HL-60 (cell line): ENCODE data around the gene ZFYVE9.

ENCODE experiments used
- DNase-seq, 2 experiments: peaks; one replicate each; pipeline ENCODE4 v3.0.0-alpha.2; 2010 to 2020; ENCODE audit warnings: low read depth in 1 of 2, low spot score in 1 of 2
- H3K27ac ChIP-seq: fragments of 250-450 bp; sonication (Bioruptor Pico); replicated peaks from 2 replicates; pipeline ENCODE4 v1.5.1; 2020; ENCODE audit warnings: mild to moderate bottlenecking, moderate library complexity
- H3K27me3 ChIP-seq: fragments of 250-450 bp; sonication (Bioruptor Pico); 2 replicates; pipeline ENCODE4 v1.5.1; 2021; ENCODE audit warnings: mild to moderate bottlenecking, moderate library complexity; ENCODE audit not compliant: insufficient read depth, poor library complexity, severe bottlenecking
- H3K4me3 ChIP-seq: replicated peaks from 2 replicates; pipeline ENCODE4 v1.5.1; 2011; ENCODE audit warnings: mild to moderate bottlenecking, control low read depth, low read length; ENCODE audit not compliant: insufficient read depth
- GABPA ChIP-seq: IDR thresholded peaks from 2 replicates; pipeline ENCODE4 v1.6.1; 2012; ENCODE audit warnings: low read depth
- POLR2AphosphoS5 ChIP-seq: IDR thresholded peaks from 2 replicates; pipeline ENCODE4 v1.6.1; 2012; ENCODE audit warnings: low read depth
- REST ChIP-seq: IDR thresholded peaks from 2 replicates; pipeline ENCODE4 v1.6.1; 2012; ENCODE audit warnings: low read depth; ENCODE audit not compliant: insufficient replicate concordance
- SPI1 ChIP-seq: IDR thresholded peaks from 2 replicates; pipeline ENCODE4 v1.6.1; 2012; ENCODE audit warnings: low read depth, mild to moderate bottlenecking, borderline replicate concordance
- TF ChIP-seq, protein P1 (sequence below): IDR thresholded peaks from one replicate; pipeline ENCODE4 v1.5.1; 2011; ENCODE audit warnings: low read length, control low read depth, inconsistent platforms; ENCODE audit not compliant: insufficient read depth

The ZFYVE9 gene

GRCh38 chr1:52243221-52243987 lies 101.5 kb downstream of the ZFYVE9 start:
- no peak overlapping the region for H3K4me3 ChIP-seq
- no peak for DNase-seq
- H3K27ac ChIP-seq: no peak overlapping the region
- TF ChIP-seq, protein P1, sequence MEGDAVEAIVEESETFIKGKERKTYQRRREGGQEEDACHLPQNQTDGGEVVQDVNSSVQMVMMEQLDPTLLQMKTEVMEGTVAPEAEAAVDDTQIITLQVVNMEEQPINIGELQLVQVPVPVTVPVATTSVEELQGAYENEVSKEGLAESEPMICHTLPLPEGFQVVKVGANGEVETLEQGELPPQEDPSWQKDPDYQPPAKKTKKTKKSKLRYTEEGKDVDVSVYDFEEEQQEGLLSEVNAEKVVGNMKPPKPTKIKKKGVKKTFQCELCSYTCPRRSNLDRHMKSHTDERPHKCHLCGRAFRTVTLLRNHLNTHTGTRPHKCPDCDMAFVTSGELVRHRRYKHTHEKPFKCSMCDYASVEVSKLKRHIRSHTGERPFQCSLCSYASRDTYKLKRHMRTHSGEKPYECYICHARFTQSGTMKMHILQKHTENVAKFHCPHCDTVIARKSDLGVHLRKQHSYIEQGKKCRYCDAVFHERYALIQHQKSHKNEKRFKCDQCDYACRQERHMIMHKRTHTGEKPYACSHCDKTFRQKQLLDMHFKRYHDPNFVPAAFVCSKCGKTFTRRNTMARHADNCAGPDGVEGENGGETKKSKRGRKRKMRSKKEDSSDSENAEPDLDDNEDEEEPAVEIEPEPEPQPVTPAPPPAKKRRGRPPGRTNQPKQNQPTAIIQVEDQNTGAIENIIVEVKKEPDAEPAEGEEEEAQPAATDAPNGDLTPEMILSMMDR: no peak
- TF ChIP-seq GABPA (no peak), REST (no peak), POLR2AphosphoS5 (no peak), SPI1 (no peak)
- no peaks in the 10 kb centered on the region for H3K27me3 ChIP-seq

GRCh38 chr1:52249831-52250230 lies 107.9 kb downstream of the ZFYVE9 start:
- no peak for DNase-seq
- Histone ChIP-seq H3K27ac (no peak overlapping the region), H3K27me3 (no peaks in the 10 kb centered on the region), H3K4me3 (no peak overlapping the region)
- TF ChIP-seq REST (no peak), POLR2AphosphoS5 (no peak), GABPA (no peak), SPI1 (no peak)
- TF ChIP-seq, protein P1: no peak

GRCh38 chr1:52253421-52253820 lies 111.5 kb downstream of the ZFYVE9 start:
- H3K27ac ChIP-seq: no peak overlapping the region
- H3K4me3 ChIP-seq: no peak overlapping the region
- no peak for DNase-seq
- H3K27me3 ChIP-seq: no peaks in the 10 kb centered on the region
- no peak for TF ChIP-seq SPI1
- TF ChIP-seq REST: no peak
